DLD1 (cell line): ENCODE measurements around the gene RPS25.
"Not testable (repeated sequence)": the region's sequence is repeated elsewhere in the genome, so short reads cannot be mapped to it uniquely, and the experiment has no call there.

ENCODE experiments used
- in situ Hi-C: cut with HindIII; loops from 2 replicates; pipeline ENCODE4 v1.10.0; 2017; ENCODE audit warnings: low sequenced_read_pairs

The RPS25 gene

DNA sequence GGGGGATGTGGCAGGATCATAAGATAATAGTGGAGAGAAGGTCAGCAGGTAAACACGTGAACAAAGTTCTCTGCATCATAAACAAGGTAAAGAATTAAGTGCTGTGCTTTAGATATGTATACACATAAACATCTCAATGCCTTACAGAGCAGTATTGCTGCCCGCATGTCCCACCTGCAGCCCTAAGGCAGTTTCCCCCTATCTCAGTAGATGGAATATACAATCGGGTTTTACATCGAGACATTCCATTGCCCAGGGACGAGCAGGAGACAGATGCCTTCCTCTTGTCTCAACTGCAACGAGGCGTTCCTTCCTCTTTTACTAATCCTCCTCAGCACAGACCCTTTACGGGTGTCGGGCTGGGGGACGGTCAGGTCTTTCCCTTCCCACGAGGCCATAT is 21.3 kb upstream of the RPS25 start:
- in situ Hi-C loops: not testable (repeated sequence)

GRCh38 chr11:119038884-119039283 is 20.7 kb upstream of the RPS25 start:
- in situ Hi-C loops: no loop called here

- in situ Hi-C loops: no loop called here
Observed at GRCh38 chr11:119034813-119035212, 16.7 kb upstream of the RPS25 start.

DNA sequence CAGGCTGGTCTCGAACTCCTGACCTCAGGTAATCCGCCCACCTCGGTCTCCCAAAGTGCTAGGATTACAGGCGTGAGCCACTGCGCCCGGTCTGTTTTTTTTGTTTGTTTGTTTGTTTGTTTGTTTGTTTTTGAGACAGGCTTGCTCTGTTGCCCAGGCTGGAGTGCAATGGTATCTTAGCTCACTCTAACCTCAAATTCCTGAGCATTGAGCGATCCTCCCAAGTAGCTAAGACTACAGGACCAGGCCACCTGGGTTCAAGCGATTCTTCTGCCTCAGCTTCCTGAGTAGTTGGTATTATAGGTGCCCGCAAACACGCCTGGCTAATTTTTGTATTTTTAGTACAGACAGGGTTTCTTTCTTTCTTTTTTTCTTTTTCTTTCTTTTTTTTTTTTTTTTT is 15.3 kb upstream of the RPS25 start:
- in situ Hi-C loops: not testable (repeated sequence)

DNA sequence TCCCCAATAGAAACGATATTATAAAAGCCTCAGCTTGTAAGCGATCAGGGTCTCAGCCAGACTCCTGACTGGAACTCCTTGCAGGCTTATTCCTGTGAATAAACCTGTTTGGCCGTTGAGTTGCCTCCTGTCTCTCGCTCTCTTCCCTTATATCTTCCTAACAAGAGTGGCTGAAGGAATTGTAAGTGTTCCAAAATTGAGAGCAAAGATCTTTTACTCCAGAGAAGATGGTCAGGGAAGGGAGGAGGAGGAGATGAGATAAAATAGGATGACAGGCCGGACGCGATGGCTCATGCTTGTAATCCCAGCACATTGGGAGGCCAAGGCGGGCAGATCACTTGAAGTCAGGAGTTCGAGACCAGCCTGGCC is 13.8 kb upstream of the RPS25 start:
- in situ Hi-C loops: no loop called here

DNA sequence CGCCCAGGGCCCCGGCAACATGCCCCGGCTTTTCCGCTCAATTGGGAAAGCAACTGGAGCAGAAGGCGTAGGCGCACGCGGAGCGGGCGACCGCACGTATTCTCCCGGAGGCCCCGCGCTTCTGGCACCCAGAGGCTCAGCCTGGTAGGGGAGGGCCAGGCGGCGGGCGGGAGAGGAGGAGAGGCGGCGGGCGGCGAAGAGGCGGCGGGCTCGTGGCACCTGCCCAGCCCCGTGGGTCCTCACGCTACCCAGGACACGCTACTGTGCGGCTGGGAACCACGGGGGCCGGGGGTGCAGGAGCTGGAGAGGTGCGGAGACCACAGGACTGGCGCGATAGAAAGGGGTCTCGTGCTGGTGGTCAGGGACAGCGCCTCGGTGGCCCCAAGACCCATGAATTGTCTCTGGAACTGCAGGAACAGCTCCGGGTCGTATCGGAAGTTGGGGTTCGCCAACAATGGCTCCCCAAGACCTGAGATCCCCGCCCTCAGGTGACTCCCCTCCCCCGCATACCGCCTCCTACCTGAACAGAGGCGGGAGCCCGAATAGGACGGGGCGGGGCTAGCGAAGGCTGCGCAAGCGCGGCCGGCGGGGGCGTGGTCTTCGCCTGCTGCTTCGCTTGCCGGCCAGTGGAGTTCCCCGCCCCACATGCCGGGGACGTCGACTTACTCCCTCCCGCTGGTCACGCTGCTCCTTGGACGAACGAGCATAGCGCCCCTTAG is 12.3 kb upstream of the RPS25 start, which contains the start of gene SLC37A4:
Gene SLC37A4, minus strand, starts transcription at position 549 of the 719 bp plus-strand sequence.
- in situ Hi-C loops: no loop called here

GRCh38 chr11:119030029-119030328 is 11.8 kb upstream of the RPS25 start:
- in situ Hi-C loops: no loop called here

- in situ Hi-C loops: no loop called here
Observed at GRCh38 chr11:119029340-119030028, 11.3 kb upstream of the RPS25 start.

DNA sequence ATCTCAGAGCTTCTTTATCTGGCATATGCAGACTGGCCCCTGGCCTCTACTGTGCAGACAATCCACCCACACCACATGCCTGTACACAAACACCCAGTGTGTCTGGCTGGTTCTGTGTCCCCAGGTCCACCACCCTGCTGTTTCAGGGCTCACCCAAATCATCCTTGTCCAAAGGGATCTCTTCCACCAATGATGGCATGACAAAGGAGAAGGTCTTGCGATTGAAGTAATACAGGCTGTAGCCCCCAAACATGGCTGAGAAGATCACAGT is 10.9 kb upstream of the RPS25 start:
- in situ Hi-C loops: no loop called here

GRCh38 chr11:119028346-119029068 is 10.4 kb upstream of the RPS25 start:
- in situ Hi-C loops: no loop called here

DNA sequence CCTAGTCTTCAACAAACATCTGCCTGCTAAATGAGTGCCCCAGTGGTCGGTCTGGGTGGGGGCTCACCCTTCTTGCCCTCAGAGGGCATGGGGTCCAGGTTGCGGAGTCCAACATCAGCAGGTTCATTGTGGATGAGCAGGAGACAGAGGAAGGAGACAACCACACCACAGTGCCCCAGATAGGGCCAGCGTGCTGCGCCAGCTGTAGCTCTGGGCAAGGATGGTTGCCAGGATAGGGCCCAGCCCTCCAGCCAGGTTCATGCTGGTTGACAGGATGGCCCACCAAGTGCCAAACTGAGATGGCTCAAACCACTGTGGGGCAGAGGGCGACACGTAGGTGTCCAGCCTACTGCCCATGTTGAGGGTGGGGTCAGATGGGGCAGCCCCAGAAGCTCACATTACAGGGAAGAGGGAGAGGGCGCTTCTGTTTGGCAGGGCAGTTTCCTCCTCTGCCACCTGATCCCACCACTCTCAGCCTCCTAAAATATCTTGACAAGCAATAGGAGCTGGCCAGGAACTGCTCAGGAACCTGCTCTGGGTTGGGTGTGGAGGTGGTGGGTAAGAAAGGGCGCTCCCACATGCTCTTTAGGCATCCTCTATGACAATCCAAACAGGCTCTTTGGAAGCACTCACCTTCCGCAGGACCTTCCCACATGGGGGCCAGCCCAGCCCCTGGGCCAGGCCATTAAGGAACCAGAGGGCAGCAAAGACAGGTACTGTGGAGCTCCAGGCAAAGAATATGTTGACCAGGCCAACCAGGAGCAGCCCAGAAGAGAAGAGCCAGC is 9.6 kb upstream of the RPS25 start:
- in situ Hi-C loops: no loop called here

- in situ Hi-C loops: no loop called here
Observed at GRCh38 chr11:119026970-119027369, 8.8 kb upstream of the RPS25 start.

- in situ Hi-C loops: no loop called here
Observed at GRCh38 chr11:119025978-119026766, 8.0 kb upstream of the RPS25 start.

DNA sequence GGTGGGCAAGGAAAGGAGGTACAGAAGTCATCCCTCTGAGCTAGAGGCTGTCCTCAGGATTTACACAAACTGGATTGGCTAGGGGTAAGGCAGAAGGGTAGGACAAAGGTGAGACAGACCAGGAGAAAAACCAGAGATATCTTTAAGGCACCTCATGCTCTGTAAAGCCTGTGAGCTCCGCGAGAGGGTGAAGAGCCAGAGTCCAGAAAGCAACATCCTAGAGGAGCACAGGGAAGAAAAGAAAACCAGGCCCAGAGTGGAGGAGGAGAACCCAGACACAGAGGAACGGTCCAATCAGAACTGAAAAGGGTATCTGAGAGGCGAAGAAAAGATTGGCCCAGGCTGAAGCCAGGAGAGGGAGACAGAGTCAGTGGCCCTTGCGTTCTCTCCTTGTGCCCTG is 7.4 kb upstream of the RPS25 start:
- in situ Hi-C loops: no loop called here

DNA sequence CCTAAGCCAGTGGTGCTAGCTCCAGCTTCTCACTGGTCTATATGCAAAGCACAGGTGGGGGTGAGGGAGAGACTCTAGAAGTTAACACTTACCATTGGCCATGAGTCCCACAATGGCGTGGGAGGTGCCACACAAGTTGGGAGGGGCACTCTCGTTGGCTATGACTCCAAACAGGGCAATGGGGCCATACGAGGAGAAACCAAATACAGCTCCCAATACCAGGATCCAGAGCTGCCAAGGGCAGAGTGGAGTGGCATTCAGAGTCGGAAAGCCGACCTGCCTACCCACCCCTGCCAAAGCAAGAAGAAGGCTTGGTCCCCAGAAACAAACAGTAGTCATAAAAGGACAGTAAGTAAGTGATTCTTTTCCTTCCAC is 6.9 kb upstream of the RPS25 start:
- in situ Hi-C loops: no loop called here

GRCh38 chr11:119024430-119025098 is 6.4 kb upstream of the RPS25 start:
- in situ Hi-C loops: no loop called here

DNA sequence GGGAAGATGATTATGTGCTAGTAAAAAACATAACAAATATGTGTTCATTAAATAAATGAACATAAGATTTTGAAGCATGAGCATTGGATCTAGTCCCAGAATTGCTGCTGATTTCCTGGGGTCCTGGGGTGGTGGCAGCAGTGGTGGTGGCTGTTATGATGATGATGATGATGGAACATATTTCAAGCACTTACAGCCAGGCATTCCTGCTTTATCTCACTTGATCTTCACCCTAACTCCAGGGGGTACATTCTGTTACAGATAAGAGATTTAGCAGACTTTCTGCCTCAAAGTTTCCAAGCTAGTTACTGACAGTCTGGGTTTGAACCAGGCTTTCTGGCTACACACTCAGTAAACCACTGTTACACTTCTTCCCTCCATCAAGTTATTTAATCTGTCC is 5.6 kb upstream of the RPS25 start:
- in situ Hi-C loops: no loop called here

DNA sequence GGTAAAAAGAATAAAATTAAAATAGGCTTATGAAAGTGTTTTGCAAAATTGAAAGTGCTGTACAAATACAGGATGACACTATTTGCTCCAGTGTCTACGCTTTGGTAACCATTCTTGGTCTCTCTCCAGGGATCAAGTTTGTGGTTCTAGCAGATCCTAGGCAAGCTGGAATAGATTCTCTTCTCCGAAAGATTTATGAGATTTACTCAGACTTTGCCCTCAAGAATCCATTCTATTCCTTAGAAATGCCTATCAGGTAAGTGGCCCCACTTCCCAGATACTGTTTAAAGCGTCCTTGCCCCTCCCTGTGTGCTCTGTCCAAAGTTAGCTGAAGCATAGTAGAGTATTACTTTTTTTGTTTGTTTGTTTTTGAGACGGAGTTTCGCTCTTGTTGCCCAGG is 3.5 kb upstream of the RPS25 start:
- in situ Hi-C loops: no loop called here

- in situ Hi-C loops: loop anchor here (5.0 kb wide), 1 partner anchor 82 kb away; the partner anchor contains the start of gene DPAGT1
Observed at GRCh38 chr11:119019996-119020395, 1.9 kb upstream of the RPS25 start.

DNA sequence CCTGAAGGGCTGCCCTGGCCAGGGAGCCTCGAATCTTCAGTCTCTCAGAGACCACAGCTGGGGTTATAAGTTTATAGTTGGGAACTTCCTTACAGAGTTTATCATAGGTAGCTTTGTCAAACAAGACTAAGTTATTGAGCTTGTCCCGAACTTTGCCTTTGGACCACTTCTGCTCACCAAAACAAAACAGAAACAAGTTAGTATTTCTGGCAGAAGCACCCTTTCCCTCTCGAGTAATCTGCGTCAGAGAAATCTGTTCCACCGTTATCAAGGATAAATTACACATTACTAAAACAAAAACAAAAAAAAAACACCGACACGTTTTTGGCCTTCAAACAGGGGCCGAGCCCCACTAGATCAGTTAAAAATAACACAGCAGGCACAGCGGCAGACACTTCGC is 766 bp downstream of the RPS25 start:
- in situ Hi-C loops: loop anchor here (5.0 kb wide), 1 partner anchor 85 kb away; the partner anchor contains the start of gene DPAGT1
